Measurements from ENCODE around the gene G0S2. TPM values are rescaled to one million over a fixed set of nuclear protein-coding genes. Genes with fewer than 3 reads are reported as not detected.

G0S2 gene
- total and polyA plus RNA-seq, 2 donors from 2014 or later = 15.5 to 103 TPM

- no peak for TF ChIP-seq CTCF (IDR thresholded peaks at IDR 0.05; ENCODE audit: borderline replicate concordance, extremely low read depth, insufficient read depth)
- Histone ChIP-seq H3K4me1 (ENCODE audit: control insufficient read depth in 2 of 3, insufficient read depth in 2 of 3, low read depth in 1 of 3, low read length in 3 of 3) (peaks cover 0 to 4% (median 2%) of the 10 kb centered on the region in 3 donors), H3K27me3 (ENCODE audit: control insufficient read depth, insufficient read depth, low read length) (no peaks in the 10 kb centered on the region), H3K9me3 (ENCODE audit: control insufficient read depth in 2 of 3, insufficient read depth in 1 of 3, low read length in 3 of 3) (no peaks in the 10 kb centered on the region), H3K4me3 (ENCODE audit: low read length in 3 of 3) (no peak overlapping the region), H3K27ac (ENCODE audit: low read depth in 2 of 2, low read length in 2 of 2) (no peak overlapping the region), H3K9ac (ENCODE audit: low read length in 3 of 3) (no peak overlapping the region), H3K36me3 (ENCODE audit: control insufficient read depth in 2 of 3, insufficient read depth in 3 of 3, low read length in 3 of 3) (no peaks in the 10 kb centered on the region)
- FAIRE-seq (no peak), DNase-seq (no peak)
- intact Hi-C loops (cut with DNase I) = no loop called here
Measured at GRCh38 chr1:209689477-209689876, 14.3 kb downstream of the G0S2 start.

GRCh38 chr1:209691237-209691636 lies 16.0 kb downstream of the G0S2 start:
- Histone ChIP-seq H3K27ac (ENCODE audit: low read depth in 2 of 2, low read length in 2 of 2) (no peak overlapping the region), H3K36me3 (ENCODE audit: control insufficient read depth in 2 of 3, insufficient read depth in 3 of 3, low read length in 3 of 3) (no peaks in the 10 kb centered on the region), H3K4me1 (ENCODE audit: control insufficient read depth in 2 of 3, insufficient read depth in 2 of 3, low read depth in 1 of 3, low read length in 3 of 3) (peaks cover 0 to 4% (median 0%) of the 10 kb centered on the region in 3 donors), H3K9ac (ENCODE audit: low read length in 3 of 3) (no peak overlapping the region), H3K9me3 (ENCODE audit: control insufficient read depth in 2 of 3, insufficient read depth in 1 of 3, low read length in 3 of 3) (no peaks in the 10 kb centered on the region), H3K4me3 (ENCODE audit: low read length in 3 of 3) (no peak overlapping the region), H3K27me3 (ENCODE audit: control insufficient read depth, insufficient read depth, low read length) (no peaks in the 10 kb centered on the region)
- intact Hi-C loops (cut with DNase I) = no loop called here
- DNase-seq = no peak
- no peak for TF ChIP-seq CTCF (IDR thresholded peaks at IDR 0.05; ENCODE audit: borderline replicate concordance, extremely low read depth, insufficient read depth)
- FAIRE-seq = no peak

- H3K27ac ChIP-seq (ENCODE audit: low read depth in 2 of 2, low read length in 2 of 2) = no peak overlapping the region
- no peak for TF ChIP-seq CTCF (IDR thresholded peaks at IDR 0.05; ENCODE audit: borderline replicate concordance, extremely low read depth, insufficient read depth)
- FAIRE-seq = no peak
Measured at GRCh38 chr1:209692296-209692695, 17.1 kb downstream of the G0S2 start.

More at GRCh38 chr1:209692296-209692695, 17.1 kb downstream of the G0S2 start:
- no peaks in the 10 kb centered on the region for H3K36me3 ChIP-seq (ENCODE audit: control insufficient read depth in 2 of 3, insufficient read depth in 3 of 3, low read length in 3 of 3)
- H3K4me3 ChIP-seq (ENCODE audit: low read length in 3 of 3) = no peak overlapping the region
- H3K9me3 ChIP-seq (ENCODE audit: control insufficient read depth in 2 of 3, insufficient read depth in 1 of 3, low read length in 3 of 3) = no peaks in the 10 kb centered on the region
- intact Hi-C loops (cut with DNase I) = no loop called here
- H3K27me3 ChIP-seq (ENCODE audit: control insufficient read depth, insufficient read depth, low read length) = no peaks in the 10 kb centered on the region
- no peak for DNase-seq
- peaks cover 0 to 4% (median 0%) of the 10 kb centered on the region in 3 donors for H3K4me1 ChIP-seq (ENCODE audit: control insufficient read depth in 2 of 3, insufficient read depth in 2 of 3, low read depth in 1 of 3, low read length in 3 of 3)
- no peak overlapping the region for H3K9ac ChIP-seq (ENCODE audit: low read length in 3 of 3)

Data from kidney (tissue), 14 donors.